HG02623 (cell line): ENCODE measurements around the gene NAA20.

Experiments
- ATAC-seq: cut with Tn5 transposase; IDR thresholded peaks from one replicate; pipeline ENCODE4 v1.9.1; 2021; ENCODE audit warnings: moderate library complexity; ENCODE audit not compliant: unreplicated experiment

The NAA20 gene

GRCh38 chr20:20017001-20017843 lies at the start of gene NAA20:
NAA20 (plus strand) TSS chr20:20017362; CDS start chr20:20017397, 35 bp downstream.
- ATAC-seq: peak; percentile 97

GRCh38 chr20:19967445-19967844 lies 49.7 kb upstream of the NAA20 start:
- no peak for ATAC-seq

- ATAC-seq: no peak
Measured at GRCh38 chr20:19968028-19968427, 49.1 kb upstream of the NAA20 start.

GRCh38 chr20:19968466-19969073 lies 48.6 kb upstream of the NAA20 start:
- no peak for ATAC-seq

- no peak for ATAC-seq
Measured at GRCh38 chr20:19969106-19969505, 48.1 kb upstream of the NAA20 start.

- no peak for ATAC-seq
Measured at GRCh38 chr20:19969507-19970255, 47.5 kb upstream of the NAA20 start.

GRCh38 chr20:19970256-19970765 lies 46.9 kb upstream of the NAA20 start:
- no peak for ATAC-seq

- no peak for ATAC-seq
Measured at GRCh38 chr20:19971116-19971515, 46.0 kb upstream of the NAA20 start.

GRCh38 chr20:19973961-19974629 lies 43.1 kb upstream of the NAA20 start:
- no peak for ATAC-seq

- ATAC-seq: no peak
Measured at GRCh38 chr20:19974630-19975435, 42.3 kb upstream of the NAA20 start.

- no peak for ATAC-seq
Measured at GRCh38 chr20:19975436-19975799, 41.7 kb upstream of the NAA20 start.

- ATAC-seq: no peak
Measured at GRCh38 chr20:19975901-19976300, 41.3 kb upstream of the NAA20 start.

GRCh38 chr20:19976595-19977372 lies 40.4 kb upstream of the NAA20 start:
- ATAC-seq: no peak

GRCh38 chr20:19977373-19977770 lies 39.8 kb upstream of the NAA20 start:
- ATAC-seq: no peak

GRCh38 chr20:19978511-19979210 lies 38.5 kb upstream of the NAA20 start:
- ATAC-seq: no peak

- ATAC-seq: no peak
Measured at GRCh38 chr20:19981031-19981451, 36.1 kb upstream of the NAA20 start.

- ATAC-seq: no peak
Measured at GRCh38 chr20:19986419-19986818, 30.7 kb upstream of the NAA20 start.

GRCh38 chr20:19987046-19987445 lies 30.1 kb upstream of the NAA20 start:
- no peak for ATAC-seq

GRCh38 chr20:19990850-19991249 lies 26.3 kb upstream of the NAA20 start:
- no peak for ATAC-seq
